ENCODE data around the gene EPB42. TPM values are rescaled to one million over a fixed set of nuclear protein-coding genes. Genes with fewer than 3 reads are reported as not detected.

EPB42 gene
- total RNA-seq, 1 experiment from 2014 or later, result not detected

- Histone ChIP-seq H3K4me3 (ENCODE audit: low read depth, low read length) (no peak overlapping the region), H3K27me3 (replicated peaks; ENCODE audit: control insufficient read depth, insufficient read depth, low read length) (no peaks in the 10 kb centered on the region), H3K36me3 (ENCODE audit: control insufficient read depth, insufficient read depth, low read length) (no peaks in the 10 kb centered on the region), H3K9me3 (no peaks in the 10 kb centered on the region), H3K4me1 (no peaks in the 10 kb centered on the region)
- ChIA-PET POLR2A (no interaction called here), CTCF (interaction anchor here (0.6 to 0.8 kb wide), 2 partner anchors 34 to 795 kb away, joined by 3 to 4 read pairs; no protein-coding TSS in a partner anchor)
- no peak overlapping the region for H3K4me3 Mint-ChIP-seq (ENCODE audit: unreplicated experiment)
- BruUV-seq (replicated peaks), result no TSS peak
- no peak for TF ChIP-seq CTCF (IDR thresholded peaks at IDR 0.05; ENCODE audit: insufficient read depth in 1 of 2, low read depth in 1 of 2, low read length in 1 of 2, severe bottlenecking in 1 of 2, unreplicated experiment in 1 of 2)
- H3K36me3 Mint-ChIP-seq (ENCODE audit: insufficient read depth, unreplicated experiment), result no peaks in the 10 kb centered on the region
- intact Hi-C loops (cut with micrococcal nuclease; ENCODE audit: unreplicated experiment), result no loop called here
- H3K9me3 Mint-ChIP-seq (ENCODE audit: unreplicated experiment), result no peaks in the 10 kb centered on the region
- no peak for DNase-seq
- peaks cover 15% of the 10 kb centered on the region for H3K27me3 Mint-ChIP-seq (ENCODE audit: insufficient read depth, unreplicated experiment)
- no peak overlapping the region for H3K27ac Mint-ChIP-seq (ENCODE audit: unreplicated experiment)
- no peaks in the 10 kb centered on the region for H3K4me1 Mint-ChIP-seq (ENCODE audit: low read depth, unreplicated experiment)
These were observed 30.5 kb upstream of the EPB42 start for GRCh38 chr15:43251185-43251870.

GRCh38 chr15:43250785-43251184, 30.0 kb upstream of the EPB42 start:
- no peak for TF ChIP-seq CTCF (IDR thresholded peaks at IDR 0.05; ENCODE audit: insufficient read depth in 1 of 2, low read depth in 1 of 2, low read length in 1 of 2, severe bottlenecking in 1 of 2, unreplicated experiment in 1 of 2)
- Histone ChIP-seq H3K36me3 (ENCODE audit: control insufficient read depth, insufficient read depth, low read length) (no peaks in the 10 kb centered on the region), H3K9me3 (no peaks in the 10 kb centered on the region), H3K4me1 (no peaks in the 10 kb centered on the region), H3K4me3 (ENCODE audit: low read depth, low read length) (no peak overlapping the region), H3K27me3 (replicated peaks; ENCODE audit: control insufficient read depth, insufficient read depth, low read length) (no peaks in the 10 kb centered on the region)
- intact Hi-C loops (cut with micrococcal nuclease; ENCODE audit: unreplicated experiment), result no loop called here
- DNase-seq, result no peak
- BruUV-seq (replicated peaks), result no TSS peak
- Mint-ChIP-seq H3K36me3 (ENCODE audit: insufficient read depth, unreplicated experiment) (no peaks in the 10 kb centered on the region), H3K4me3 (ENCODE audit: unreplicated experiment) (no peak overlapping the region), H3K9me3 (ENCODE audit: unreplicated experiment) (no peaks in the 10 kb centered on the region), H3K4me1 (ENCODE audit: low read depth, unreplicated experiment) (no peaks in the 10 kb centered on the region), H3K27me3 (ENCODE audit: insufficient read depth, unreplicated experiment) (peaks cover 15% of the 10 kb centered on the region), H3K27ac (ENCODE audit: unreplicated experiment) (no peak overlapping the region)
- POLR2A ChIA-PET, result no interaction called here
- CTCF ChIA-PET, result interaction anchor here (0.8 kb wide), 1 partner anchor 35 kb away, joined by 4 read pairs; no protein-coding TSS in a partner anchor

- H3K4me3 ChIP-seq (ENCODE audit: low read depth, low read length), result no peak overlapping the region
- no peak for TF ChIP-seq CTCF (IDR thresholded peaks at IDR 0.05; ENCODE audit: insufficient read depth in 1 of 2, low read depth in 1 of 2, low read length in 1 of 2, severe bottlenecking in 1 of 2, unreplicated experiment in 1 of 2)
- intact Hi-C loops (cut with micrococcal nuclease; ENCODE audit: unreplicated experiment), result no loop called here
- ChIA-PET CTCF (no interaction called here), POLR2A (no interaction called here)
- no peaks in the 10 kb centered on the region for H3K27me3 ChIP-seq (replicated peaks; ENCODE audit: control insufficient read depth, insufficient read depth, low read length)
- H3K4me1 Mint-ChIP-seq (ENCODE audit: low read depth, unreplicated experiment), result no peaks in the 10 kb centered on the region
- peaks cover 14% of the 10 kb centered on the region for H3K27me3 Mint-ChIP-seq (ENCODE audit: insufficient read depth, unreplicated experiment)
- H3K36me3 Mint-ChIP-seq (ENCODE audit: insufficient read depth, unreplicated experiment), result no peaks in the 10 kb centered on the region
- H3K36me3 ChIP-seq (ENCODE audit: control insufficient read depth, insufficient read depth, low read length), result no peaks in the 10 kb centered on the region
- no peak overlapping the region for H3K27ac Mint-ChIP-seq (ENCODE audit: unreplicated experiment)
- H3K9me3 ChIP-seq, result no peaks in the 10 kb centered on the region
- no peak for DNase-seq
- H3K4me3 Mint-ChIP-seq (ENCODE audit: unreplicated experiment), result no peak overlapping the region
- H3K4me1 ChIP-seq, result no peaks in the 10 kb centered on the region
- BruUV-seq (replicated peaks), result no TSS peak
- H3K9me3 Mint-ChIP-seq (ENCODE audit: unreplicated experiment), result no peaks in the 10 kb centered on the region
These were observed 28.9 kb upstream of the EPB42 start for GRCh38 chr15:43249699-43250203.
